Mesothelial cell of epicardium (in vitro differentiated cells): ENCODE measurements around the gene PRICKLE4. TPM values are rescaled to one million over a fixed set of nuclear protein-coding genes. Genes with fewer than 3 reads are reported as not detected.

Experiments used
- DNase-seq, 2 experiments: peaks; one replicate each; pipeline ENCODE4 v3.0.0; 2021; ENCODE audit warnings: low spot score in 2 of 2; ENCODE audit not compliant: unreplicated experiment in 2 of 2
- H3K27ac Mint-ChIP-seq: 2 replicates; pipeline ENCODE4 v1.8.0; 2021; ENCODE audit warnings: mixed read lengths
- H3K27me3 Mint-ChIP-seq: 2 replicates; pipeline ENCODE4 v1.8.0; 2021; ENCODE audit warnings: low read depth, mixed read lengths
- H3K36me3 Mint-ChIP-seq: 2 replicates; pipeline ENCODE4 v1.8.0; 2021; ENCODE audit warnings: mixed read lengths
- H3K4me1 Mint-ChIP-seq: 2 replicates; pipeline ENCODE4 v1.8.0; 2021; ENCODE audit warnings: mixed read lengths
- H3K4me3 Mint-ChIP-seq: 2 replicates; pipeline ENCODE4 v1.8.0; 2021; ENCODE audit warnings: mild to moderate bottlenecking, moderate library complexity, mixed read lengths
- H3K9me3 Mint-ChIP-seq: 2 replicates; pipeline ENCODE4 v1.8.0; 2021; ENCODE audit warnings: mixed read lengths
- CTCF ChIP-seq: fragments of 200-600 bp; sonication (generic); IDR thresholded peaks from one replicate; pipeline ENCODE4 v1.5.0; 2021; ENCODE audit warnings: antibody characterized with exemption; ENCODE audit not compliant: unreplicated experiment
- total RNA-seq: library from RNA; stranded (reverse); gene quantifications from 3 replicates; pipeline ENCODE4 v1.2.1, GENCODE V29; 2021

The PRICKLE4 gene
- total RNA-seq, 1 donor from 2014 or later, result 4.5 TPM

- Mint-ChIP-seq H3K27me3 (no peaks in the 10 kb centered on the region), H3K4me1 (peaks cover 2% of the 10 kb centered on the region), H3K9me3 (no peaks in the 10 kb centered on the region), H3K36me3 (no peaks in the 10 kb centered on the region), H3K27ac (no peak overlapping the region), H3K4me3 (no peak overlapping the region)
- no peak for TF ChIP-seq CTCF
- no peak for DNase-seq
Measured at GRCh38 chr6:41815587-41815986, 35.0 kb downstream of the PRICKLE4 start.

- DNase-seq, result no peak
- H3K4me1 Mint-ChIP-seq, result peaks cover 2% of the 10 kb centered on the region
- H3K9me3 Mint-ChIP-seq, result no peaks in the 10 kb centered on the region
- H3K4me3 Mint-ChIP-seq, result no peak overlapping the region
- no peak overlapping the region for H3K27ac Mint-ChIP-seq
- H3K27me3 Mint-ChIP-seq, result no peaks in the 10 kb centered on the region
- TF ChIP-seq CTCF, result no peak
- H3K36me3 Mint-ChIP-seq, result no peaks in the 10 kb centered on the region
Measured at GRCh38 chr6:41818271-41819054, 37.9 kb downstream of the PRICKLE4 start.

DNA sequence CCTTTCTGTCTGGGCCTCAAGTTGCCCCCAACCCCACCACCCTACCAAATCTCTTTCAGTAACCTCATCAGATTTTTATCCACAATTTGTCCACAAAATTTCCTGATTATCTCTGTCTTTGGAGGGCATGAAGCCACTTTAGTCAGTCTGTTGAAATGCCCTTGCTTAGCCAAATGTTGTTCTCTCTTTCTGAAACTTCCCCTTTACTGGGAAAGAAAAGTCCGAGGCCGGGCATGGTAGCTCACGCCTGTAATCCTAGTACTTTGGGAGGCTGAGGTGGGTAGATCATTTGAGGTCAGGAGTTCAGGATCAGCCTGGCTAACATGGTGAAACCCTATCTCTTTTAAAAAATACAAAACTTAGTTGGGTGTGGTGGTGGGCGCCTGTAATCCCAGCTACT lies 40.7 kb downstream of the PRICKLE4 start:
- DNase-seq, result no peak
- peaks cover 2% of the 10 kb centered on the region for H3K4me1 Mint-ChIP-seq
- TF ChIP-seq CTCF, result no peak
- H3K27me3 Mint-ChIP-seq, result no peaks in the 10 kb centered on the region
- H3K4me3 Mint-ChIP-seq, result no peak overlapping the region
- H3K36me3 Mint-ChIP-seq, result no peaks in the 10 kb centered on the region
- H3K27ac Mint-ChIP-seq, result no peak overlapping the region
- H3K9me3 Mint-ChIP-seq, result no peaks in the 10 kb centered on the region

DNA sequence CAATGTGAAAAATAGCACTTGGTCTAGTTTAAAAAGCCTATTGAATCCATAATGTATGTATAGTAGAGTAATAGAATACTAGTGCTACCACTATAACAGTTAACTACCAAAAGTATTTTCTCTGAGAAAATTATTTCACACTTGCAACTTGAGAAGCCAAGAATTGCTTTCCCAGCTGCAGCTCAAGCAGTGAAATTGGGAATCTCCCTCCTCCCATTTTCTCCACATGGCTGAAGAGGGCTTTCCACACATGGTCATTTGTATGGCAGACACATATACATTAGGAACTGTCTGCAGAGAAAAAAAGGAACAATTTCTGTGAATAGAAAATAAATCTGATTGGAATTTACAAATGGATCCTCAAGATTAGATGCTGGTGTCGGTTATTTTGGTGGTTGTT lies 41.4 kb downstream of the PRICKLE4 start:
- H3K27ac Mint-ChIP-seq, result no peak overlapping the region
- TF ChIP-seq CTCF, result no peak
- no peak for DNase-seq
- no peak overlapping the region for H3K4me3 Mint-ChIP-seq
- no peaks in the 10 kb centered on the region for H3K36me3 Mint-ChIP-seq
- no peaks in the 10 kb centered on the region for H3K9me3 Mint-ChIP-seq
- peaks cover 2% of the 10 kb centered on the region for H3K4me1 Mint-ChIP-seq
- no peaks in the 10 kb centered on the region for H3K27me3 Mint-ChIP-seq

DNA sequence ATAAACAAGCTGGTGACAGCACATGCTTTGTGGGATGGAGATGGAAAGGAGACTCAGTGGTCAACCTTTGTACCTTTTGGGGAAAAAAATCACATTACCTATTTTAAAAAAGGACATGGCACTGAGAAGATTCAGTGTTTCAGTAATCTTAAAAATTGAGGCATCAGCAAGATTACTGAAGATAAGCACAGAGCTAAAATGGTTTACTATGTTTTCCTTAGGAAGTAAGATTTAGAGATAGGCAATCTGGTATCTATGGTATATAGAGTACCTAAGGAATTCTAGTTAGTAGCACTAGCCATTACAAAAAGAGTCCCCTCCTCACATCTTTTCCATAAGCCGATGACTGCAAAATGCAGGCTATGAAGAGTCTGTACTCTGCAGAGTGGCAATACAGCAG lies 42.6 kb downstream of the PRICKLE4 start:
- H3K27me3 Mint-ChIP-seq, result no peaks in the 10 kb centered on the region
- TF ChIP-seq CTCF, result no peak
- no peak overlapping the region for H3K27ac Mint-ChIP-seq
- no peak for DNase-seq
- no peaks in the 10 kb centered on the region for H3K36me3 Mint-ChIP-seq
- H3K4me1 Mint-ChIP-seq, result peaks cover 2% of the 10 kb centered on the region
- no peaks in the 10 kb centered on the region for H3K9me3 Mint-ChIP-seq
- no peak overlapping the region for H3K4me3 Mint-ChIP-seq
